Esophagus squamous epithelium (tissue), 4 donors: ENCODE results near the gene S100A8.

Experiments
- CTCF ChIP-seq, 6 experiments: fragments of 450-650 bp in 4 of 6; fragments of 200-600 bp in 2 of 6; sonication (generic) in 2 of 6; IDR thresholded peaks; one replicate each; pipeline ENCODE4 v1.5.1; 2016 to 2019; ENCODE audit warnings: antibody characterized with exemption in 6 of 6, mild to moderate bottlenecking in 4 of 6, moderate library complexity in 4 of 6
- POLR2A ChIP-seq, 4 donors: fragments of 450-650 bp; IDR thresholded peaks; one replicate each; pipeline ENCODE4 v1.6.1; 2017; ENCODE audit warnings: antibody characterized with exemption in 4 of 4, mild to moderate bottlenecking in 4 of 4, moderate library complexity in 3 of 4

DNA sequence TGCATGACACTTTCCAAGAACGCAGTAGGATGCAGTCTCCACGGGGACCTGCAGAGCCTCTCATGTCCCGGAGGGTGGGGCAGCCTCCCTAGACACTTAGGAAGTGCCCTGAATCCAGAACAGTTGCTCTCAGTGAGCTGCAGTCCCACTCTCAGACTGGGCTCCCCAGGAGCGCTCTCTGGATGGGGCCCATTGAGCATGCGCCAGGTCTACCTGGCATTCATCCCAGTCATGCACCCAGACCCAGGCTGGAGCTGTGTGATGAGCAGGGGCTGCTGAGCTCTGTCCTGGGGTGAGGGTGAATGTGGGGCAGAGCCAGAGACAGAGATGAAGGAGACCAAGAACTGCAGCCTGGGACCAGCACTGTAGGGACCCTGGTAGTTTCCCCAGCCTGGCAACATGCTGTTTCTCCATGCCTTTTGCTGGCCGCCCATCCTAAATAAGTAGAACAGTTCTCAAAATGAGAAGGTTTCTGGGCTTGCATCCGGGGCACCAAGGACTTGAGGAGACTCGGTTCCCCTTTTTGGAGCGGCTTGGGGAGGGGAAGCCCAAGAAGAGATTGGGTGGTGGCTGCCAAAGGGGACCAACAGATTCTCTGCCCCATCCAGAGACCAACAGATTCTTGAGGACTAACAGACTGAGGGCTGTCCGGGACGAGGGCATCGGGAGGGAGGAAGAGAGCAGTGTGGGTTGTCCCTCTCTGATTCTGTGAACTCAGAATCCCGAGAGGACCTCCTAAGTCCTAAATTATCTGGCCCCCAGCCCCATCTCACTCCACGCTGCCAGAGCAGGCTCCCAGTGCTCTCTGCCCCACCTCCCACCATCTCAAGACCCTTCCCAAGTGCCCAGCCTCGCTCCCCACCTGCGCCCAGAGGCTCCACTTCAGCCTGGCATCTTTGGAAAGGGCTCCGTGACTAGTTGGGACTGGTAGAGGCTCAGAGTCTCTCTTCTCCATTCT, 41.2 kb downstream of the S100A8 start:
- TF ChIP-seq CTCF (IDR thresholded peaks at IDR 0.05) (no peak), POLR2A (IDR thresholded peaks at IDR 0.05) (no peak)
